OCI-LY1 (cell line): ENCODE data around the gene SRR.
A peak's percentile ranks its signal among the peaks of the same experiment; 100 is the strongest.

ENCODE experiments used
- EZH2 ChIP-seq: fragments of 200-600 bp; sonication (generic), shearing (Covaris generic); IDR thresholded peaks from 2 replicates; pipeline ENCODE4 v1.8.0; 2017; ENCODE audit warnings: borderline replicate concordance, mixed run types, mild to moderate bottlenecking, antibody characterized with exemption, low read length, moderate library complexity, mixed read lengths
- TF ChIP-seq, protein P1 (sequence below): fragments of 200-600 bp; sonication (generic), shearing (Covaris generic); IDR thresholded peaks from 2 replicates; pipeline ENCODE4 v1.5.1; 2017; ENCODE audit warnings: mild to moderate bottlenecking, antibody characterized with exemption, low read length, moderate library complexity, mixed read lengths

DNA sequence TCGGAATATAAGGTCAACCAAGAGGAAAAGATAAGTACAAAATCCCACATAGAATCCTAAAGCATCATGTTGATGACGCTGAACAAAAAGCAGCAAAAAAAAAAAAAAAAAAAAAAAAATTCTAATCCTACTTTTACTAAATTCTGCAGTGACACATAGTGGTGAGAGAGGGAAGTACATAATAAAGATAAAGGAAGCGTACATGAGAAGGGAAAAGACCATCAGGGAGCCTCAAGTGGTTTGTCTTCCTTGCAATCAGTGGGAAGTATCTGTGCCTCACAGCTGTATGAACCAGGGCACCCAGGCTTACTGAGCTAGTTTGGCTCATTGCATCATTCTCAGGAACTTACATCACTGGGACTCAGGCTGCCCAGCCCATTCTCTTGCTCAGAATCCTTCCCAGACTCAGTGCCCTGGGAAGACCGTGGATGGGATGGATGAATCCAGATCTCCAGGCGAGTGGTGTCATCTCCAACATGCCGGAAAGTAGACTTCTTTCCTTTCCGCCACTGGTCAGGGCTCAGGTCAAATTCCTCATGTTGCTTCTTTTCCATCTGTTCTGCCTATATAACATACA lies 21.4 kb upstream of the SRR start:
- TF ChIP-seq, protein P1, sequence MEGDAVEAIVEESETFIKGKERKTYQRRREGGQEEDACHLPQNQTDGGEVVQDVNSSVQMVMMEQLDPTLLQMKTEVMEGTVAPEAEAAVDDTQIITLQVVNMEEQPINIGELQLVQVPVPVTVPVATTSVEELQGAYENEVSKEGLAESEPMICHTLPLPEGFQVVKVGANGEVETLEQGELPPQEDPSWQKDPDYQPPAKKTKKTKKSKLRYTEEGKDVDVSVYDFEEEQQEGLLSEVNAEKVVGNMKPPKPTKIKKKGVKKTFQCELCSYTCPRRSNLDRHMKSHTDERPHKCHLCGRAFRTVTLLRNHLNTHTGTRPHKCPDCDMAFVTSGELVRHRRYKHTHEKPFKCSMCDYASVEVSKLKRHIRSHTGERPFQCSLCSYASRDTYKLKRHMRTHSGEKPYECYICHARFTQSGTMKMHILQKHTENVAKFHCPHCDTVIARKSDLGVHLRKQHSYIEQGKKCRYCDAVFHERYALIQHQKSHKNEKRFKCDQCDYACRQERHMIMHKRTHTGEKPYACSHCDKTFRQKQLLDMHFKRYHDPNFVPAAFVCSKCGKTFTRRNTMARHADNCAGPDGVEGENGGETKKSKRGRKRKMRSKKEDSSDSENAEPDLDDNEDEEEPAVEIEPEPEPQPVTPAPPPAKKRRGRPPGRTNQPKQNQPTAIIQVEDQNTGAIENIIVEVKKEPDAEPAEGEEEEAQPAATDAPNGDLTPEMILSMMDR: peak; percentile 63
- no peak for TF ChIP-seq EZH2
